ENCODE data around the gene PDE1A. TPM values are rescaled to one million over a fixed set of nuclear protein-coding genes. Genes with fewer than 3 reads are reported as not detected.
"Not testable (repeated sequence)": the region's sequence is repeated elsewhere in the genome, so short reads cannot be mapped to it uniquely, and the experiment has no call there.

Gene PDE1A
- total RNA-seq, 1 donor from 2014 or later, result 6.2 TPM

DNA sequence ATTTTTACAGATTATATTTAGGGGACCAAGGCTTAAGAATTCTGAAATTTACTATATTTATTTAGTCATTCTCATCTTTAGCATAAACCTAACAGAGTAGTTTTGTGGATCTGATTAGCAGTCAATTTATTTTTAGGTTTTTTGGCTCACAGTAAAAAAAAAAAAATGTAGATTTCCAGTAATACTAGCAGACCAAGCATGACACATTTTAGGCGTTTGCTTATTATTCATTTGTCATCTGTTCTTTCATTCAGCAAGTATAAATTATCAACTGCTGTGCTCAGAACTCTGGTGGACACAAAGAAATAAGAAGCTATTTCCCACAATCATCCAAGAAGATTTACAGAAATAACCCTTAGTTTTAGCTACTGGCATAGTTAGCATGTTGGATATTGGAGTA is 20.6 kb downstream of the PDE1A start:
- no peak for DNase-seq

GRCh38 chr2:182404975-182405561 is 21.8 kb downstream of the PDE1A start:
- DNase-seq, result no peak

GRCh38 chr2:182404092-182404491 is 22.7 kb downstream of the PDE1A start:
- DNase-seq, result peak; percentile 37

DNA sequence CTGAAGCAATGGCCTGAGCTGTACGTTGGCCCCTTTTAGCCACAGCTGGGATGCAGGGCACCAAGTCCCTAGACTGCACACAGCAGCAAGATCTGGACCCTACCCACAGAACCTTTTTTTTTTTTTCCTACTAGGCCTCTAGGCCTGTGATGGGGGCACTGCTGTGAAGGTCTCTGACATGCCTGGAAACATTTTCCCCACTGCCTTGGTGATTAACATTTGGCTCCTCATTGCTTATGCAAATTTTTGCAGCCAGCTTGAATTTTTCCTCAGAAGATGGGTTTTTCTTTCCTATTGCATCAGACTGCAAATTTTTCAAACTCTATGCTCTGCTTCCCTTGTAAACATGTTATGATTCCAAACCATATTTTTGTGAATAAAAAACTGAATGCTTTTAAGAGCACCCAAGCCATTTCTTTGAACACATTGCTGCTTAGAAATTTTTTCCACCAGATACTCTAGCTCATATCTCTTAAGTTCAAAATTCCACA is 33.5 kb downstream of the PDE1A start:
- DNase-seq, result no peak

- DNase-seq, result no peak
These were observed 35.4 kb downstream of the PDE1A start for GRCh38 chr2:182391443-182391842.

DNA sequence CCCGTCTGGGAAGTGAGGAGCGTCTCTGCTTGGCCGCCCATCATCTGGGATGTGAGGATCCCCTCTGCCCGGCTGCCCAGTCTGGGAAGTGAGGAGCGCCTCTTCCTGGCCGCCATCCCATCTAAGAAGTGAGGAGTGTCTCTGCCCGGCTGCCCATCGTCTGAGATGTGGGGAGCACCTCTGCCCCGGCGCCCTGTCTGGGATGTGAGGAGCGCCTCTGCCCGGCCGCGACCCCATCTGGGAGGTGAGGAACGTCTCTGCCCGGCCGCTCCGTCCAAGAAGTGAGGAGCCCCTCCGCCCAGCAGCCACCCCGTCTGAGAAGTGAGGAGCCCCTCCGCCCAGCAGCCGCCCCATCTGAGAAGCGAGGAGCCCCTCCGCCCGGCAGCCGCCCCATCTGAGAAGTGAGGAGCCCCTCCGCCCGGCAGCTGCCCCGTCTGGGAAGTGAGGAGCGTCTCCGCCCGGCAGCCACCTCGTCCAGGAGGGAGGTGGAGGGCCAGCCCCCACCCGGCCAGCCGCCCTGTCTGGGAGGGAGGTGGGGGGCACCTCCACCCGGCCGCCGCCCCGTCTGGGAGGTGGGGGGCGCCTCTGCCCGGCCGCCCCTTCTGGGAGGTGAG is 40.5 kb downstream of the PDE1A start:
- not testable (repeated sequence) for DNase-seq

GRCh38 chr2:182384860-182385259 is 42.0 kb downstream of the PDE1A start:
- no peak for DNase-seq

DNA sequence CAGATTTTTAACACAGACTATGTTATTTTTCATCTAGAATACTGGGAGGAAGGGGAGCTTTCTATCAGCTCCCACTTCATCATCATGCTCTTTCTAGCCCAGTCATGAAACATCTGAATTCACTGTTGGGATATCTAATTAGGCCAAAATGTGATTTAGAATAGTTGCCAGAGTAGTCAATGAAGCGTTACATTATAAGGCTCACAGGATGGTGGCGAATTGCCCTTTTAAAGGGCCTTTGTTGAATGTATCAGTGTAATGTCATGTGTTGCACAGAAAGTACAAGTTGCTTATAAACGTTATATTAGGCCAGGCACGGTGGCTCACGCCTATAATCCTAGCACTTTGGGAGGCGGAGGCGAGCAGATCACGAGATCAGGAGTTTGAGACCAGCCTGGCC is 45.6 kb downstream of the PDE1A start:
- DNase-seq, result no peak

GRCh38 chr2:182379241-182379640 is 47.6 kb downstream of the PDE1A start:
- DNase-seq, result peak; percentile 87

DNA sequence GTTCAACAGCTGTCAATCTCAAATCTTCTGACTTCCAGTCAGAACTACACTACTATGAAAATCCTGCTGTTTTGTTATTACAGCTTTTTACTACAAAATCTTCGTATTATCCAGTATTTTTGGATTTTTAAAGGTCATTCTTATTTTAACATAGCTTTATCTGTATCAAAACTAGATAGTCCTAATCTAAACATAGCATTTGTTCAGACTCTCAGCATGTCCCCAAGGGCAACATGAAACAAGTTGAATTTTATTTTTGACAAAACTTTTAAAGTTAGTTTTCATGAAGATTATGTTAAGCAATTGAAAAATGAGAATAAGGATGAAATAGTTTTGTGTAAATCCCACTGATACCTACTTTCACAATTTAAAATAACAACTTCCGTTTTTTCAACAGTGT is 48.1 kb downstream of the PDE1A start:
- DNase-seq, result no peak

GRCh38 chr2:182377467-182377866 is 49.4 kb downstream of the PDE1A start:
- DNase-seq, result no peak

DNA sequence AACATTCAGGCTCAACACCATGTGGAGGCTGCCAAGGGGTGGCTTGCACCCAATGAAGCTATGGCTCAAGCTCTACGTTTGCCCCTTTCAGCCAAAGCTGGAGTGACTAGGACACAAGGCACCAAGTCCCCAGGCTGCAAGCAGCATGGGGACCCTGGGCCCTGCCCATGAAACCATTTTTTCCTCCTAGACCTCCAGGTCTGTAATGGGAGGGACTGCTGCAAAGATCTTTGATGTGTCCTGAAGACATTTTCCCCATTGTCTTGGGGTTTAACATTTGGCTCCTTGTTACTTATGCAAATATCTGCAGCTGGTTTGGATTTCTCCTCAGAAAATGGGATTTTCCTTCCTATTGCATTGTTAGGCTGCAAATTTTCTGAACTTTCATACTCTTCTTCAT is 51.0 kb downstream of the PDE1A start:
- DNase-seq, result no peak

DNA sequence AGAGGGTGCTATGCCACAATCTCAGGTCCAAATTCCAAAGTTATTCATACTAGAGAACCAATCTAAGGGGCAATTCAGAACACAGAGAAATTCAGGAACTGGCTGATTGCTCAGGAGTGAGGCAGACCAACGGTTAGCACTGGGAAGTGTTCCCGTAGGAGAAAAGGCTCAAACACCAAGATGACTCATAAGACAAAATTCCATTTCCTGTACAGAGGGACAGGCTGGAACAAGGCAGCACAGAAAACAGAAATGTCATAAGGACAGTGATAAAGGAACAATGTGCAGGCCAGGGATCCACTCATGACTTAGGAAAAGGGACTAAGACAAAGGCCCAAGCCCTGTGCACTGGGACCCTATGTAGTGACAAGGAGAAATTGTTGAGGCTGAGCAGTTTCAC is 54.2 kb downstream of the PDE1A start:
- no peak for DNase-seq

DNA sequence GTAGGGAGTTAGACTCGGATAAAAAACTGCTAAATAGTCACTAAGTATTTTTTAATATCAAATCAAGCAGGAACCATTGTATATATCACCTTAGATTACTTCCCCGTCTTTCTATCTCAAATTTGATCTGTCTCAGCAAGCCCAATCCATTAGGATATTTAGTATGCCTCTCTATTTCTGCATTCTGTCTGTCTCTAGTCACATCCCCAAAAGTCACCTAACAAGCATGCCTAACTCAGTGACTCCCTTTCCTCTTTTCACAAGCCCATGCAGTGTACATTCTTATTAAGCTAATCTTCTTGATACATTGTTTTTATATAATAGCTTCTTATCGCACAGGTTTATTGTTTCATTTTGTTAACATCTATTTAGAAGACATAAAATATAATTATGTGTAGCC is 57.8 kb downstream of the PDE1A start:
- no peak for DNase-seq

GRCh38 chr2:182368446-182368845 is 58.4 kb downstream of the PDE1A start:
- no peak for DNase-seq

- no peak for DNase-seq
These were observed 59.4 kb downstream of the PDE1A start for GRCh38 chr2:182367401-182367800.

GRCh38 chr2:182366628-182367027 is 60.2 kb downstream of the PDE1A start:
- no peak for DNase-seq

DNA sequence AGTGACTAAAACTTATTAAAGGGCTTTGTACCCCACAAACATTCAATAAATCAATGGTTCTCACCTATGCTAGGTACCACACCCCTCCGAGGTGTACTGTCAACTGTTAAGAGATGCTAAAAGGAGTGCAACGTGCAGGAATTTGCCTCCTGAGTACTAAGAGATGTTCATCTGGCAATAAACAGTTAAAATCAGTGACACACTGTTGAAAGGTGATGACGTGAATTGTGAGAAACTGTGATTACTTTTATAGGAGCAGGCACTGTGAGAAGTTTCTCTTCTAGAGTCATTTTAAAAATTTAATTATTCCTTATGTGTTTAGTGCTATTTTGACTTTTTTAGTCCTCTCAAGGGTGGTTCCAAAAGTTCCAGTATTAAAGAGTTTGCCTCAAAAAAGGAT is 61.0 kb downstream of the PDE1A start:
- DNase-seq, result no peak

GRCh38 chr2:182361477-182361876 is 65.4 kb downstream of the PDE1A start:
- no peak for DNase-seq

- DNase-seq, result no peak
These were observed 66.1 kb downstream of the PDE1A start for GRCh38 chr2:182360663-182361260.

GRCh38 chr2:182359990-182360662 is 66.7 kb downstream of the PDE1A start:
- peak; percentile 36 for DNase-seq

GRCh38 chr2:182359027-182359989 is 67.5 kb downstream of the PDE1A start:
- DNase-seq, result no peak

Data from tongue (tissue), 2 donors.